ENCODE measurements around the gene KIAA0040. TPM values are rescaled to one million over a fixed set of nuclear protein-coding genes. Genes with fewer than 3 reads are reported as not detected.

Gene KIAA0040
- total RNA-seq, 1 experiment from 2014 or later, result 0.31 TPM

GRCh38 chr1:175134500-175134899 is 58.1 kb downstream of the KIAA0040 start:
- TF ChIP-seq REST (IDR thresholded peaks at IDR 0.05; ENCODE audit: insufficient read depth in 1 of 2, low read depth in 2 of 2, low read length in 1 of 2), result no peak
- CTCF ChIA-PET, result interaction anchor here (1.5 kb wide), 1 partner anchor 9 kb away, joined by 4 read pairs; no protein-coding TSS in a partner anchor
- Histone ChIP-seq H3K4me3 (ENCODE audit: low read depth in 2 of 2, low read length in 2 of 2) (no peak overlapping the region), H3K27ac (ENCODE audit: low read length) (no peak overlapping the region), H3K9me3 (ENCODE audit: control insufficient read depth, insufficient read depth, low read depth, low read length) (no peaks in the 10 kb centered on the region), H3K4me1 (ENCODE audit: control insufficient read depth, insufficient read depth, low read length) (no peaks in the 10 kb centered on the region), H3K36me3 (ENCODE audit: control insufficient read depth, insufficient read depth, low read length) (no peaks in the 10 kb centered on the region), H3K27me3 (ENCODE audit: control insufficient read depth, insufficient read depth, low read length) (peaks cover 5% of the 10 kb centered on the region)
- no TSS peak for BruUV-seq (replicated peaks)
- intact Hi-C loops (cut with micrococcal nuclease; ENCODE audit: unreplicated experiment), result no loop called here
- ATAC-seq, result no peak
- POLR2A ChIA-PET, result no interaction called here
- no peak for DNase-seq (ENCODE audit: low read depth, low spot score)
- in situ Hi-C loops (cut with HindIII; ENCODE audit: low pct_unique_long_range_greater_than_20kb, low sequenced_read_pairs), result no loop called here

- in situ Hi-C loops (cut with HindIII; ENCODE audit: low pct_unique_long_range_greater_than_20kb, low sequenced_read_pairs), result no loop called here
- Histone ChIP-seq H3K4me1 (ENCODE audit: control insufficient read depth, insufficient read depth, low read length) (no peaks in the 10 kb centered on the region), H3K9me3 (ENCODE audit: control insufficient read depth, insufficient read depth, low read depth, low read length) (no peaks in the 10 kb centered on the region), H3K36me3 (ENCODE audit: control insufficient read depth, insufficient read depth, low read length) (no peaks in the 10 kb centered on the region), H3K27me3 (ENCODE audit: control insufficient read depth, insufficient read depth, low read length) (peaks cover 5% of the 10 kb centered on the region), H3K27ac (ENCODE audit: low read length) (no peak overlapping the region), H3K4me3 (ENCODE audit: low read depth in 2 of 2, low read length in 2 of 2) (no peak overlapping the region)
- ATAC-seq (no peak), DNase-seq (ENCODE audit: low read depth, low spot score) (no peak)
- intact Hi-C loops (cut with micrococcal nuclease; ENCODE audit: unreplicated experiment), result no loop called here
- TF ChIP-seq CTCF (IDR thresholded peaks at IDR 0.05), result no peak
- BruUV-seq (replicated peaks), result no TSS peak
- CTCF ChIA-PET, result interaction anchor here (1.5 kb wide), 1 partner anchor 9 kb away, joined by 4 read pairs; no protein-coding TSS in a partner anchor
- POLR2A ChIA-PET, result no interaction called here
These were observed 58.7 kb downstream of the KIAA0040 start for GRCh38 chr1:175133673-175134435.

GRCh38 chr1:175132436-175132835 is 60.1 kb downstream of the KIAA0040 start:
- H3K27ac ChIP-seq (ENCODE audit: low read length), result no peak overlapping the region
- no TSS peak for BruUV-seq (replicated peaks)
- H3K9me3 ChIP-seq (ENCODE audit: control insufficient read depth, insufficient read depth, low read depth, low read length), result no peaks in the 10 kb centered on the region
- POLR2A ChIA-PET, result no interaction called here
- DNase-seq (ENCODE audit: low read depth, low spot score), result no peak
- H3K27me3 ChIP-seq (ENCODE audit: control insufficient read depth, insufficient read depth, low read length), result peaks cover 5% of the 10 kb centered on the region
- CTCF ChIA-PET, result no interaction called here
- intact Hi-C loops (cut with micrococcal nuclease; ENCODE audit: unreplicated experiment), result no loop called here
- no peak overlapping the region for H3K4me3 ChIP-seq (ENCODE audit: low read depth in 2 of 2, low read length in 2 of 2)
- ATAC-seq, result no peak
- TF ChIP-seq SIN3A (IDR thresholded peaks at IDR 0.05; ENCODE audit: borderline replicate concordance, insufficient read depth, low read depth, low read length), result no peak
- no peak for TF ChIP-seq REST (IDR thresholded peaks at IDR 0.05; ENCODE audit: insufficient read depth in 1 of 2, low read depth in 2 of 2, low read length in 1 of 2)
- TF ChIP-seq POLR2AphosphoS5 (IDR thresholded peaks at IDR 0.05; ENCODE audit: low read depth, low read length), result no peak
- TF ChIP-seq CTCF (IDR thresholded peaks at IDR 0.05), result no peak
- TF ChIP-seq TCF7L2 (IDR thresholded peaks at IDR 0.05; ENCODE audit: low read depth, low read length), result no peak
- in situ Hi-C loops (cut with HindIII; ENCODE audit: low pct_unique_long_range_greater_than_20kb, low sequenced_read_pairs), result no loop called here
- H3K4me1 ChIP-seq (ENCODE audit: control insufficient read depth, insufficient read depth, low read length), result no peaks in the 10 kb centered on the region
- H3K36me3 ChIP-seq (ENCODE audit: control insufficient read depth, insufficient read depth, low read length), result no peaks in the 10 kb centered on the region

Measured in Panc1 (cell line).